Astrocyte (in vitro differentiated cells and primary cell): ENCODE data around the gene GTF2F2. TPM values are rescaled to one million over a fixed set of nuclear protein-coding genes. Genes with fewer than 3 reads are reported as not detected.
A peak's percentile ranks its signal among the peaks of the same experiment; 100 is the strongest.

Source experiments
- DNase-seq: peaks from one replicate; pipeline ENCODE4 v3.0.0-alpha.2; 2010; ENCODE audit warnings: low read depth
- FAIRE-seq: peaks from 2 replicates; lab custom pipeline; 2011; peaks lifted over from hg19 to GRCh38; lab: Jason Lieb, UNC
- H2AFZ ChIP-seq: 2 replicates; pipeline ENCODE4 v1.6.0; 2012; ENCODE audit warnings: low read depth, low read length, inconsistent platforms
- H3K27ac ChIP-seq: 2 replicates; pipeline ENCODE4 v1.5.1; 2011; ENCODE audit warnings: low read depth, low read length, inconsistent platforms
- H3K27me3 ChIP-seq: 2 replicates; pipeline ENCODE4 v1.6.0; 2011; ENCODE audit warnings: low read length, inconsistent platforms; ENCODE audit not compliant: insufficient read depth
- H3K36me3 ChIP-seq: 2 replicates; pipeline ENCODE4 v1.5.1; 2011; ENCODE audit warnings: low read length, inconsistent platforms; ENCODE audit not compliant: insufficient read depth
- H3K4me1 ChIP-seq: 2 replicates; pipeline ENCODE4 v1.5.1; 2011; ENCODE audit warnings: low read length, inconsistent platforms; ENCODE audit not compliant: insufficient read depth
- H3K4me2 ChIP-seq: 2 replicates; pipeline ENCODE4 v1.6.0; 2012; ENCODE audit warnings: low read length, inconsistent platforms
- H3K4me3 ChIP-seq: 2 replicates; pipeline ENCODE4 v1.5.1; 2011; ENCODE audit warnings: low read depth, mild to moderate bottlenecking, low read length, inconsistent platforms; ENCODE audit not compliant: insufficient read depth
- H3K79me2 ChIP-seq: 2 replicates; pipeline ENCODE4 v1.6.0; 2012; ENCODE audit warnings: mild to moderate bottlenecking, low read length, inconsistent platforms; ENCODE audit not compliant: insufficient read depth
- H3K9ac ChIP-seq: 2 replicates; pipeline ENCODE4 v1.6.0; 2012; ENCODE audit warnings: mild to moderate bottlenecking, low read length, inconsistent platforms
- H3K9me3 ChIP-seq: 2 replicates; pipeline ENCODE4 v1.5.1; 2012; ENCODE audit warnings: low read depth, mild to moderate bottlenecking, low read length, inconsistent platforms; ENCODE audit not compliant: insufficient read depth
- H4K20me1 ChIP-seq: 2 replicates; pipeline ENCODE4 v1.6.0; 2012; ENCODE audit warnings: low read length, inconsistent platforms; ENCODE audit not compliant: insufficient read depth
- H3K27ac Mint-ChIP-seq: one replicate; pipeline ENCODE4 v1.8.0; 2021; ENCODE audit warnings: mild to moderate bottlenecking, mixed read lengths; ENCODE audit not compliant: unreplicated experiment
- H3K27me3 Mint-ChIP-seq: one replicate; pipeline ENCODE4 v1.8.0; 2021; ENCODE audit warnings: low read depth, mixed read lengths; ENCODE audit not compliant: unreplicated experiment
- H3K36me3 Mint-ChIP-seq: one replicate; pipeline ENCODE4 v1.8.0; 2021; ENCODE audit warnings: low read depth, mixed read lengths; ENCODE audit not compliant: unreplicated experiment
- H3K4me1 Mint-ChIP-seq: one replicate; pipeline ENCODE4 v1.8.0; 2021; ENCODE audit warnings: low read depth, mixed read lengths; ENCODE audit not compliant: unreplicated experiment
- H3K4me3 Mint-ChIP-seq: one replicate; pipeline ENCODE4 v1.8.0; 2021; ENCODE audit warnings: mild to moderate bottlenecking, moderate library complexity, mixed read lengths; ENCODE audit not compliant: unreplicated experiment
- H3K9me3 Mint-ChIP-seq: one replicate; pipeline ENCODE4 v1.8.0; 2021; ENCODE audit warnings: mild to moderate bottlenecking, mixed read lengths; ENCODE audit not compliant: unreplicated experiment
- EZH2 ChIP-seq: IDR thresholded peaks from 2 replicates; pipeline ENCODE4 v1.6.1; 2012; ENCODE audit warnings: mild to moderate bottlenecking, low read length, inconsistent platforms; ENCODE audit not compliant: insufficient read depth
- total RNA-seq: library from RNA; stranded (reverse); gene quantifications from 2 replicates; pipeline ENCODE4 v1.2.1, GENCODE V29; 2021
- TF ChIP-seq, protein P1 (sequence below): IDR thresholded peaks from 2 replicates; pipeline ENCODE4 v1.5.1; 2011; ENCODE audit warnings: low read depth, mild to moderate bottlenecking, inconsistent platforms, low read length, moderate library complexity; ENCODE audit not compliant: insufficient read depth

The GTF2F2 gene
- total RNA-seq, 1 donor from 2014 or later: 27.8 TPM

- Histone ChIP-seq H4K20me1 (no peaks in the 10 kb centered on the region), H3K9ac (no peak overlapping the region), H3K9me3 (no peaks in the 10 kb centered on the region), H3K4me2 (no peak overlapping the region), H3K79me2 (no peaks in the 10 kb centered on the region), H3K4me3 (no peak overlapping the region), H2AFZ (peak overlapping the region; percentile 50), H3K27ac (no peak overlapping the region), H3K36me3 (no peaks in the 10 kb centered on the region), H3K27me3 (no peaks in the 10 kb centered on the region), H3K4me1 (peaks cover 5% of the 10 kb centered on the region)
- TF ChIP-seq EZH2: no peak
- TF ChIP-seq, protein P1, sequence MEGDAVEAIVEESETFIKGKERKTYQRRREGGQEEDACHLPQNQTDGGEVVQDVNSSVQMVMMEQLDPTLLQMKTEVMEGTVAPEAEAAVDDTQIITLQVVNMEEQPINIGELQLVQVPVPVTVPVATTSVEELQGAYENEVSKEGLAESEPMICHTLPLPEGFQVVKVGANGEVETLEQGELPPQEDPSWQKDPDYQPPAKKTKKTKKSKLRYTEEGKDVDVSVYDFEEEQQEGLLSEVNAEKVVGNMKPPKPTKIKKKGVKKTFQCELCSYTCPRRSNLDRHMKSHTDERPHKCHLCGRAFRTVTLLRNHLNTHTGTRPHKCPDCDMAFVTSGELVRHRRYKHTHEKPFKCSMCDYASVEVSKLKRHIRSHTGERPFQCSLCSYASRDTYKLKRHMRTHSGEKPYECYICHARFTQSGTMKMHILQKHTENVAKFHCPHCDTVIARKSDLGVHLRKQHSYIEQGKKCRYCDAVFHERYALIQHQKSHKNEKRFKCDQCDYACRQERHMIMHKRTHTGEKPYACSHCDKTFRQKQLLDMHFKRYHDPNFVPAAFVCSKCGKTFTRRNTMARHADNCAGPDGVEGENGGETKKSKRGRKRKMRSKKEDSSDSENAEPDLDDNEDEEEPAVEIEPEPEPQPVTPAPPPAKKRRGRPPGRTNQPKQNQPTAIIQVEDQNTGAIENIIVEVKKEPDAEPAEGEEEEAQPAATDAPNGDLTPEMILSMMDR: no peak
- H3K4me1 Mint-ChIP-seq: peaks cover 6% of the 10 kb centered on the region
- DNase-seq: no peak
- no peak overlapping the region for H3K27ac Mint-ChIP-seq
- H3K27me3 Mint-ChIP-seq: no peaks in the 10 kb centered on the region
- H3K9me3 Mint-ChIP-seq: no peaks in the 10 kb centered on the region
- H3K36me3 Mint-ChIP-seq: no peaks in the 10 kb centered on the region
- no peak overlapping the region for H3K4me3 Mint-ChIP-seq
- FAIRE-seq: no peak
Measured at GRCh38 chr13:45113233-45114224, 6.8 kb upstream of the GTF2F2 start.

DNA sequence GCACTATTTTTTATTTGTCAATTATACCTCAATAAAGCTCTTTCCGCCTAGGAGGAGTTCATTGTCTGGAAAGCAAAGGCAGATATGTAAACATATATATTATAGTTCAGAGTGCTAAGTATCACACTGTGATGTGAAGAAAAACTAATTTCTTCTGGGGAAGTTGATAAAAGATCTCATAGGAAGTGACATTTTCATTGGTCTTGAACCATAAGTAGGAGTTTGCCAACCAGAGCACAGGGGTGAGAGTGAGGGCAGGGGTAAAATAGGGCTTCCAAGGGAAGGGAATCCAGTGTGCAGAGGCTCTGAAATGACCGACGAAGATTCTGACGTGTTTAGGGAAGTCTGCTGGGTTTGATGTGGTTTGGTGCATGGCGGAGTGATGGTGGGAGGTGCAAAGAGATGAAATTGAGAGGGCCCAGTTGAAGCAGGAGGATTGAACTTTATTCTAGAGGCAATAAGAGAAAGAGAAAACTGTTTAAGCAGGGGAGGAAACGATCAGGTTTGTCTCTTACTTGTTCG lies 780 bp upstream of the GTF2F2 start:
- Histone ChIP-seq H4K20me1 (peaks cover 21% of the 10 kb centered on the region), H3K4me3 (peak overlapping the region; percentile 98), H3K4me2 (peak overlapping the region; percentile 99), H3K27ac (peak overlapping the region; percentile 93), H3K9ac (peak overlapping the region; percentile 97), H2AFZ (peak overlapping the region; percentile 86), H3K79me2 (peaks cover 44% of the 10 kb centered on the region), H3K4me1 (peaks cover 7% of the 10 kb centered on the region), H3K36me3 (no peaks in the 10 kb centered on the region), H3K27me3 (no peaks in the 10 kb centered on the region), H3K9me3 (no peaks in the 10 kb centered on the region)
- FAIRE-seq (no peak), DNase-seq (peak; percentile 80)
- Mint-ChIP-seq H3K4me1 (no peaks in the 10 kb centered on the region), H3K36me3 (no peaks in the 10 kb centered on the region), H3K9me3 (no peaks in the 10 kb centered on the region), H3K4me3 (no peak overlapping the region), H3K27ac (no peak overlapping the region), H3K27me3 (no peaks in the 10 kb centered on the region)
- no peak for TF ChIP-seq EZH2
- TF ChIP-seq, protein P1: no peak
